Heart right ventricle (tissue), 16 donors: ENCODE results near the gene IARS2. TPM values are rescaled to one million over a fixed set of nuclear protein-coding genes. Genes with fewer than 3 reads are reported as not detected.

Experiments
- ATAC-seq, 8 donors: fragments of 200-7000 bp; cut with Tn5 transposase; one replicate each; pipeline ENCODE4 v1.9.1; 2020; ENCODE audit warnings: mild to moderate bottlenecking in 8 of 8, moderate library complexity in 8 of 8, moderate number of reproducible peaks in 1 of 8
- DNase-seq, 2 donors: peaks; one replicate each; pipeline ENCODE4 v3.0.0-alpha.2; 2020
- H3K27ac ChIP-seq, 10 donors: fragments of 200-600 bp; sonication (generic) in 2 of 10; one replicate each; pipeline versions ENCODE4 v1.5.0 to v1.8.0; 2020 to 2022; ENCODE audit warnings: mild to moderate bottlenecking in 3 of 10
- H3K27me3 ChIP-seq, 7 donors: fragments of 200-600 bp; one replicate each; pipeline ENCODE4 v1.8.0; 2021 to 2022; ENCODE audit warnings: mild to moderate bottlenecking in 2 of 7
- H3K36me3 ChIP-seq, 9 donors: fragments of 200-600 bp; sonication (generic) in 1 of 9; one replicate each; pipeline versions ENCODE4 v1.5.0 to v1.8.0; 2020 to 2022; ENCODE audit warnings: mild to moderate bottlenecking in 2 of 9
- H3K4me1 ChIP-seq, 9 donors: fragments of 200-600 bp; sonication (generic) in 1 of 9; one replicate each; pipeline versions ENCODE4 v1.5.0 to v1.8.0; 2020 to 2022; ENCODE audit warnings: mild to moderate bottlenecking in 4 of 9
- H3K4me3 ChIP-seq, 10 donors: fragments of 200-600 bp; sonication (generic) in 2 of 10; one replicate each; pipeline versions ENCODE4 v1.5.0 to v1.8.0; 2020 to 2022; ENCODE audit warnings: mild to moderate bottlenecking in 7 of 10, moderate library complexity in 2 of 10
- H3K9me3 ChIP-seq, 11 donors: fragments of 200-600 bp in 10 of 11; sonication (generic) in 2 of 11; one replicate each; pipeline versions ENCODE4 v1.5.0 to v1.8.0; 2013 to 2022; ENCODE audit warnings: mild to moderate bottlenecking in 2 of 11, control low read depth in 1 of 11, moderate library complexity in 1 of 11
- CTCF ChIP-seq, 9 donors: fragments of 200-600 bp; sonication (generic) in 2 of 9; IDR thresholded peaks; one replicate each; pipeline versions ENCODE4 v1.5.0 to v1.8.0; 2021 to 2022; ENCODE audit warnings: antibody characterized with exemption in 9 of 9, mild to moderate bottlenecking in 5 of 9, moderate library complexity in 1 of 9
- WGBS, 2 donors: extraction: QIAGEN DNeasy Blood & Tissue Kit; methylation state at CpG; one replicate each; pipeline ENCODE4 v1.1.7; 2013; ENCODE audit warnings: inconsistent platforms in 1 of 2; 5-methylcytosine and 5-hydroxymethylcytosine counted together
- intact Hi-C, 10 donors: fragments of 100-400 bp; cut with DNase I; formaldehyde crosslinking; loops; one replicate each; pipeline versions ENCODE4 v1.11.1 to v1.14.2; 2022
- polyA plus RNA-seq, 2 donors: library from polyadenylated mRNA; stranded (reverse); fragments of 200-250 nt; gene quantifications; one replicate each; pipeline ENCODE4 v1.2.3, GENCODE V29; 2013
- total RNA-seq, 10 donors: library from RNA; stranded (reverse); fragmentation: NEBNext Ultra II Directional in 3 of 10; extraction: Animal tissue kit (Norgen Biotek cat#: 25700) in 3 of 10; gene quantifications; one replicate each; pipeline versions ENCODE4 v1.2.1 to v1.2.4, GENCODE V29; 2021 to 2023
- donor health status: Arrhythmogenic right ventricular cardiomyopathy.
- donor health status: ischemic (EF 13 %, LVEDD 7.1; RV severe dilation, severe dysfunction).
- donor health status: healthy with polysubstance abuse.
- donor health status: DM: no; HTN: yes; CAD: no.
- donor health status: DM: no; HTN: no; CAD: no.
- donor health status: ischemic (EF 25% LVEDD 6.9; RV normal size, moderate dysfunction).
- donor health status: ischemic (EF 25% LVEDD 5.7; RV mildly dilated, moderate dysfunction).
- donor health status: healthy.
- donor health status: DM: yes; HTN: yes; CAD: no.
- donor health status: Ischemic cardiomyopathy.
- donor health status: ischemic (EF 35%, LVEDD 5.7; RV mildly dilated, moderate dysfunction).
- donor health status: nonischemic (EF 11% LVEDD 7.7; RV severe dilation, severe dysfunction).
- donor health status: DM: yes; HTN: yes; CAD: no.
- donor health status: PGD.
- donor health status: ischemic (EF 29% LVEDD 5.4; RV normal size, mild dysfunction).
- donor health status: nonischemic (EF 23%, LVEDD 6.1; RV moderate dilation, normal function).

The IARS2 gene
- total and polyA plus RNA-seq, 12 donors, result 12.1 to 91.9 (median 80.1) TPM

- ATAC-seq (no peak), DNase-seq (no peak)
- H3K4me3 ChIP-seq, result no peak overlapping the region
- peaks cover 0 to 26% (median 11%) of the 10 kb centered on the region in 9 donors for H3K4me1 ChIP-seq
- H3K27me3 ChIP-seq, result no peaks in the 10 kb centered on the region
- no peaks in the 10 kb centered on the region for H3K9me3 ChIP-seq
- H3K36me3 ChIP-seq, result peaks cover 0 to 97% (median 19%) of the 10 kb centered on the region in 9 donors
- no peak for TF ChIP-seq CTCF (IDR thresholded peaks at IDR 0.05)
- intact Hi-C loops, result no loop called here
- 94 to 97% methylated on average over 2 of the region's 2 CpGs for WGBS, 2 donors
- peak overlapping the region in 2 of 10 donors; percentile 59 to 80 for H3K27ac ChIP-seq
Observed at GRCh38 chr1:220135755-220136154, 41.8 kb downstream of the IARS2 start.

GRCh38 chr1:220137019-220137786, 43.3 kb downstream of the IARS2 start:
- Histone ChIP-seq H3K4me3 (peak overlapping the region in 5 of 10 donors; percentile 14 to 31 (median 23)), H3K27me3 (no peaks in the 10 kb centered on the region), H3K27ac (peak overlapping the region in 9 of 10 donors; percentile 1 to 80 (median 61)), H3K9me3 (no peaks in the 10 kb centered on the region), H3K4me1 (peaks cover 0 to 26% (median 11%) of the 10 kb centered on the region in 9 donors), H3K36me3 (peaks cover 0 to 99% (median 31%) of the 10 kb centered on the region in 9 donors)
- DNase-seq (peak in 1 of 2 donors; percentile 35), ATAC-seq (peak in 7 of 8 donors; percentile 89 to 96 (median 93))
- TF ChIP-seq CTCF (IDR thresholded peaks at IDR 0.05), result no peak
- intact Hi-C loops, result no loop called here
- 52 to 54% methylated on average over 9 of the region's 9 CpGs for WGBS, 2 donors

GRCh38 chr1:220139966-220140365, 46.0 kb downstream of the IARS2 start:
- intact Hi-C loops, result no loop called here
- DNase-seq (no peak), ATAC-seq (peak in 1 of 8 donors; percentile 35)
- no peak for TF ChIP-seq CTCF (IDR thresholded peaks at IDR 0.05)
- 65 to 71% methylated on average over 6 of the region's 6 CpGs for WGBS, 2 donors
- Histone ChIP-seq H3K4me1 (peaks cover 0 to 26% (median 11%) of the 10 kb centered on the region in 9 donors), H3K27me3 (no peaks in the 10 kb centered on the region), H3K4me3 (no peak overlapping the region), H3K9me3 (no peaks in the 10 kb centered on the region), H3K27ac (peak overlapping the region in 4 of 10 donors; percentile 14 to 50 (median 36)), H3K36me3 (peaks cover 0 to 98% (median 32%) of the 10 kb centered on the region in 9 donors)

- Histone ChIP-seq H3K36me3 (peaks cover 0 to 100% (median 39%) of the 10 kb centered on the region in 9 donors), H3K27ac (no peak overlapping the region), H3K4me3 (no peak overlapping the region), H3K4me1 (peaks cover 0 to 6% (median 0%) of the 10 kb centered on the region in 9 donors), H3K27me3 (no peaks in the 10 kb centered on the region), H3K9me3 (no peaks in the 10 kb centered on the region)
- intact Hi-C loops, result no loop called here
- 88 to 90% methylated on average over 5 of the region's 5 CpGs for WGBS, 2 donors
- TF ChIP-seq CTCF (IDR thresholded peaks at IDR 0.05), result no peak
- ATAC-seq (no peak), DNase-seq (no peak)
Observed at GRCh38 chr1:220144051-220144450, 50.1 kb downstream of the IARS2 start.
